Gastrocnemius medialis (tissue), 4 donors: ENCODE data around the gene ARHGAP1. TPM values are rescaled to one million over a fixed set of nuclear protein-coding genes. Genes with fewer than 3 reads are reported as not detected.

Source experiments
- ATAC-seq, 2 donors: fragments of 150-250 bp; one replicate each; pipeline ENCODE4 v1.9.1; 2016
- DNase-seq, 2 donors: peaks; one replicate each; pipeline ENCODE4 v3.0.0-alpha.2; 2019
- H3K27ac ChIP-seq, 4 donors: fragments of 200-600 bp; sonication (generic); 1 replicate in 1 of 4; 2 replicates in 3 of 4; pipeline ENCODE4 v1.5.1; 2016 to 2018; ENCODE audit warnings: mild to moderate bottlenecking in 2 of 4, moderate library complexity in 1 of 4
- H3K27me3 ChIP-seq, 3 donors: fragments of 200-600 bp; sonication (generic) in 2 of 3; 1 replicate in 1 of 3; 2 replicates in 2 of 3; pipeline versions ENCODE4 v1.5.1 to v1.6.0; 2016 to 2019; ENCODE audit warnings: mild to moderate bottlenecking in 1 of 3, moderate library complexity in 1 of 3
- H3K36me3 ChIP-seq, 2 donors: fragments of 200-600 bp; sonication (generic) in 1 of 2; one replicate each; pipeline ENCODE4 v1.5.1; 2017 to 2018
- H3K4me1 ChIP-seq, 2 donors: fragments of 200-600 bp; sonication (generic) in 1 of 2; one replicate each; pipeline ENCODE4 v1.5.1; 2016 to 2017; ENCODE audit warnings: mild to moderate bottlenecking in 2 of 2
- H3K4me3 ChIP-seq, 4 donors: fragments of 200-600 bp; sonication (generic) in 3 of 4; 1 replicate in 1 of 4; 2 replicates in 3 of 4; pipeline ENCODE4 v1.5.1; 2016 to 2019; ENCODE audit warnings: mild to moderate bottlenecking in 2 of 4
- H3K9me3 ChIP-seq, 3 donors: fragments of 200-600 bp; sonication (generic) in 2 of 3; 1 replicate in 1 of 3; 2 replicates in 2 of 3; pipeline ENCODE4 v1.5.1; 2016 to 2019
- CTCF ChIP-seq, 5 experiments: fragments of 450-650 bp in 3 of 5; fragments of 200-600 bp in 2 of 5; sonication (generic) in 2 of 5; IDR thresholded peaks in 4 of 5; conservative IDR thresholded peaks in 1 of 5; 1 replicate in 4 of 5; 2 replicates in 1 of 5; pipeline ENCODE4 v1.5.1; 2016 to 2019; ENCODE audit warnings: antibody characterized with exemption in 5 of 5, mild to moderate bottlenecking in 3 of 5, moderate library complexity in 3 of 5
- POLR2A ChIP-seq, 2 donors: fragments of 450-650 bp; IDR thresholded peaks; one replicate each; pipeline ENCODE4 v1.6.1; 2017; ENCODE audit warnings: antibody characterized with exemption in 2 of 2, mild to moderate bottlenecking in 2 of 2, moderate library complexity in 2 of 2
- in situ Hi-C, 4 donors: fragments of 200-750 bp; cut with MboI; loops; one replicate each; pipeline versions ENCODE4 v1.15.0 to v1.8.0; 2017; ENCODE audit warnings: low sequenced_read_pairs in 4 of 4
- intact Hi-C: fragments of 100-400 bp; cut with DNase I; formaldehyde crosslinking; loops from one replicate; pipeline ENCODE4 v1.15.1; 2023; ENCODE audit warnings: low total_unique reads
- total RNA-seq, 4 donors: library from RNA; depleted of rRNA; stranded (reverse); fragments of >200 nt; gene quantifications; one replicate each; pipeline versions ENCODE4 v1.1.0 to v1.2.3, GENCODE V29; 2016

ARHGAP1 gene
- total RNA-seq, 4 donors from 2014 or later = 11.1 to 34.8 (median 24.6) TPM

GRCh38 chr11:46729110-46730027 lies 28.9 kb upstream of the ARHGAP1 start:
- no peaks in the 10 kb centered on the region for H3K36me3 ChIP-seq
- no peak for DNase-seq
- no peaks in the 10 kb centered on the region for H3K27me3 ChIP-seq
- H3K4me1 ChIP-seq = no peaks in the 10 kb centered on the region
- ATAC-seq = no peak
- H3K4me3 ChIP-seq = no peak overlapping the region
- in situ Hi-C loops (no loop called here), intact Hi-C loops (no loop called here)
- H3K9me3 ChIP-seq = no peaks in the 10 kb centered on the region
- no peak for TF ChIP-seq CTCF (IDR thresholded peaks at IDR 0.05 in 4 of 5, conservative IDR thresholded peaks at IDR 0.05 in 1 of 5)
- TF ChIP-seq POLR2A (IDR thresholded peaks at IDR 0.05) = no peak
- H3K27ac ChIP-seq = no peak overlapping the region

- no peak overlapping the region for H3K4me3 ChIP-seq
- TF ChIP-seq CTCF (IDR thresholded peaks at IDR 0.05 in 4 of 5, conservative IDR thresholded peaks at IDR 0.05 in 1 of 5) (no peak), POLR2A (IDR thresholded peaks at IDR 0.05) (no peak)
- ATAC-seq (no peak), DNase-seq (no peak)
- H3K9me3 ChIP-seq = no peaks in the 10 kb centered on the region
- H3K27me3 ChIP-seq = no peaks in the 10 kb centered on the region
- H3K4me1 ChIP-seq = no peaks in the 10 kb centered on the region
- in situ Hi-C loops = no loop called here
- intact Hi-C loops = no loop called here
- no peaks in the 10 kb centered on the region for H3K36me3 ChIP-seq
- no peak overlapping the region for H3K27ac ChIP-seq
These were observed 28.2 kb upstream of the ARHGAP1 start for GRCh38 chr11:46728659-46729040.

- intact Hi-C loops (no loop called here), in situ Hi-C loops (no loop called here)
- H3K27me3 ChIP-seq = no peaks in the 10 kb centered on the region
- no peaks in the 10 kb centered on the region for H3K9me3 ChIP-seq
- no peaks in the 10 kb centered on the region for H3K4me1 ChIP-seq
- no peak overlapping the region for H3K27ac ChIP-seq
- no peak for ATAC-seq
- no peaks in the 10 kb centered on the region for H3K36me3 ChIP-seq
- no peak overlapping the region for H3K4me3 ChIP-seq
- DNase-seq = no peak
- TF ChIP-seq POLR2A (IDR thresholded peaks at IDR 0.05) (no peak), CTCF (IDR thresholded peaks at IDR 0.05 in 4 of 5, conservative IDR thresholded peaks at IDR 0.05 in 1 of 5) (no peak)
These were observed 27.7 kb upstream of the ARHGAP1 start for GRCh38 chr11:46727952-46728658.

- in situ Hi-C loops (no loop called here), intact Hi-C loops (no loop called here)
- Histone ChIP-seq H3K9me3 (no peaks in the 10 kb centered on the region), H3K36me3 (no peaks in the 10 kb centered on the region), H3K4me3 (no peak overlapping the region), H3K27ac (no peak overlapping the region), H3K4me1 (no peaks in the 10 kb centered on the region), H3K27me3 (no peaks in the 10 kb centered on the region)
- TF ChIP-seq POLR2A (IDR thresholded peaks at IDR 0.05) (no peak), CTCF (IDR thresholded peaks at IDR 0.05 in 4 of 5, conservative IDR thresholded peaks at IDR 0.05 in 1 of 5) (no peak)
- DNase-seq (no peak), ATAC-seq (no peak)
These were observed 25.9 kb upstream of the ARHGAP1 start for GRCh38 chr11:46726206-46726862.
